Measurements from ENCODE around the gene SARDH.
A peak's percentile ranks its signal among the peaks of the same experiment; 100 is the strongest.

Gene SARDH

GRCh38 chr9:133640160-133640559 is 98.0 kb downstream of the SARDH start:
- Mint-ChIP-seq H3K27me3 (ENCODE audit: low read depth) (peaks cover 48% of the 10 kb centered on the region), H3K4me1 (peaks cover 31% of the 10 kb centered on the region), H3K36me3 (ENCODE audit: low read depth) (no peaks in the 10 kb centered on the region), H3K9me3 (no peaks in the 10 kb centered on the region), H3K27ac (no peak overlapping the region), H3K4me3 (no peak overlapping the region)
- TF ChIP-seq CTCF (IDR thresholded peaks at IDR 0.05; ENCODE audit: unreplicated experiment in 3 of 3), result no peak

GRCh38 chr9:133639613-133640012 is 98.5 kb downstream of the SARDH start:
- H3K36me3 Mint-ChIP-seq (ENCODE audit: low read depth), result no peaks in the 10 kb centered on the region
- H3K27me3 Mint-ChIP-seq (ENCODE audit: low read depth), result peaks cover 48% of the 10 kb centered on the region
- H3K27ac Mint-ChIP-seq, result no peak overlapping the region
- no peak overlapping the region for H3K4me3 Mint-ChIP-seq
- H3K9me3 Mint-ChIP-seq, result no peaks in the 10 kb centered on the region
- no peak for TF ChIP-seq CTCF (IDR thresholded peaks at IDR 0.05; ENCODE audit: unreplicated experiment in 3 of 3)
- peaks cover 37% of the 10 kb centered on the region for H3K4me1 Mint-ChIP-seq

- no peaks in the 10 kb centered on the region for H3K36me3 Mint-ChIP-seq (ENCODE audit: low read depth)
- peak overlapping the region in 2 of 3 experiments; percentile 17 to 44 for H3K27ac Mint-ChIP-seq
- H3K27me3 Mint-ChIP-seq (ENCODE audit: low read depth), result peaks cover 46% of the 10 kb centered on the region
- no peak overlapping the region for H3K4me3 Mint-ChIP-seq
- no peak for TF ChIP-seq CTCF (IDR thresholded peaks at IDR 0.05; ENCODE audit: unreplicated experiment in 3 of 3)
- no peaks in the 10 kb centered on the region for H3K9me3 Mint-ChIP-seq
- H3K4me1 Mint-ChIP-seq, result peaks cover 42% of the 10 kb centered on the region
These were observed 99.4 kb downstream of the SARDH start for GRCh38 chr9:133638711-133639110.

GRCh38 chr9:133638076-133638475 is 100.1 kb downstream of the SARDH start:
- TF ChIP-seq CTCF (IDR thresholded peaks at IDR 0.05; ENCODE audit: unreplicated experiment in 3 of 3), result no peak
- no peaks in the 10 kb centered on the region for H3K36me3 Mint-ChIP-seq (ENCODE audit: low read depth)
- H3K9me3 Mint-ChIP-seq, result no peaks in the 10 kb centered on the region
- peaks cover 46% of the 10 kb centered on the region for H3K4me1 Mint-ChIP-seq
- peaks cover 50% of the 10 kb centered on the region for H3K27me3 Mint-ChIP-seq (ENCODE audit: low read depth)
- H3K4me3 Mint-ChIP-seq, result no peak overlapping the region
- H3K27ac Mint-ChIP-seq, result peak overlapping the region; percentile 17 to 74 (median 44)

- H3K9me3 Mint-ChIP-seq, result no peaks in the 10 kb centered on the region
- no peak for TF ChIP-seq CTCF (IDR thresholded peaks at IDR 0.05; ENCODE audit: unreplicated experiment in 3 of 3)
- H3K4me1 Mint-ChIP-seq, result peaks cover 51% of the 10 kb centered on the region
- peak overlapping the region in 1 of 3 experiments; percentile 16 for H3K4me3 Mint-ChIP-seq
- H3K36me3 Mint-ChIP-seq (ENCODE audit: low read depth), result no peaks in the 10 kb centered on the region
- peak overlapping the region in 2 of 3 experiments; percentile 28 to 74 for H3K27ac Mint-ChIP-seq
- peaks cover 52% of the 10 kb centered on the region for H3K27me3 Mint-ChIP-seq (ENCODE audit: low read depth)
These were observed 100.6 kb downstream of the SARDH start for GRCh38 chr9:133637451-133638055.

GRCh38 chr9:133636902-133637301 is 101.2 kb downstream of the SARDH start:
- no peak for TF ChIP-seq CTCF (IDR thresholded peaks at IDR 0.05; ENCODE audit: unreplicated experiment in 3 of 3)
- H3K27me3 Mint-ChIP-seq (ENCODE audit: low read depth), result peaks cover 53% of the 10 kb centered on the region
- H3K9me3 Mint-ChIP-seq, result no peaks in the 10 kb centered on the region
- peaks cover 52% of the 10 kb centered on the region for H3K4me1 Mint-ChIP-seq
- no peak overlapping the region for H3K27ac Mint-ChIP-seq
- no peak overlapping the region for H3K4me3 Mint-ChIP-seq
- H3K36me3 Mint-ChIP-seq (ENCODE audit: low read depth), result no peaks in the 10 kb centered on the region
